Muscle of back (tissue), 11 donors: ENCODE measurements around the gene NSMF. TPM values are rescaled to one million over a fixed set of nuclear protein-coding genes. Genes with fewer than 3 reads are reported as not detected.

ENCODE experiments used
- DNase-seq, 3 donors: peaks; one replicate each; pipeline versions ENCODE4 v3.0.0 to v3.0.0-alpha.2; 2013
- polyA plus RNA-seq, 10 donors: library from polyadenylated mRNA; unstranded; fragments of 120-200 nt; gene quantifications; one replicate each; pipeline ENCODE4 v1.2.1, GENCODE V29; 2013; ENCODE audit not compliant: insufficient read length in 10 of 10

Gene NSMF
- polyA plus RNA-seq, 10 donors, result 17.1 to 30.9 (median 20.2) TPM

DNA sequence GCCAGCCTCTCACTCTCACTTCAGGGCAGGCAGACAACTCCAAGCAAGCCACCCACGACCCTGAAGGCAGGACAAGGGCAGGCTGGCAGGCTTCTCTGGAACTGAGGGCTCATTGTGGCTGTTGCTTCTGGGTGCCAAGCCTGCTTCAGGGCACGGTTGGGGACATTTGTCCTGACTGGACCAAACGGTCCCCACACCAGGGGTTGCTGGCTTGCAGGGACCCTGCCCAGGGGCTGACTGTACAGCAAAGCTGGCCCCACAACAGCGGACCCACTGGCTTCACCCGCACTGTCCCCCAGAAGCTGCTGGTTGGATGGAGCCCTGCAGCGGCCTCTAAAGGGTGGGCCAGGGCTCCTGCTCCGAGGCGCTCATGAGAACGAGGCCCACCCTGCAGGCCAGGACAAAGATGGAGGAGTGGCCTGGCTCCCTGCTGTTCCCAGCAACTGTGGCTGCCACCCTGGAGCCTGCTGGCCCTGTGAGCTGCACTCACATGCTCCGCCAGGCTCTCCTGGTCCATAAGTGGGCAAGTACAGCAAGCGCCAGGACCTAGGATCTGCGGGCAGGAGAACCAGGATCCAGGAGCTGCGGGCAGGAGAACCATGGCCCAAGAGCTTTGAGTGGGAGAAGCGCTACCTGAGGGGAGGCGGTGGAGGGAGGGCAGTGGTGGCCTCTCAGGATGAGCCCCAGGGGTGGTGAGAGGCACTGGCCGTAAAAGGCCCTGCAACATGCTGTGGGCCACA is 34.4 kb upstream of the NSMF start:
- DNase-seq, result no peak

GRCh38 chr9:137492464-137493363 is 33.6 kb upstream of the NSMF start:
- no peak for DNase-seq

DNA sequence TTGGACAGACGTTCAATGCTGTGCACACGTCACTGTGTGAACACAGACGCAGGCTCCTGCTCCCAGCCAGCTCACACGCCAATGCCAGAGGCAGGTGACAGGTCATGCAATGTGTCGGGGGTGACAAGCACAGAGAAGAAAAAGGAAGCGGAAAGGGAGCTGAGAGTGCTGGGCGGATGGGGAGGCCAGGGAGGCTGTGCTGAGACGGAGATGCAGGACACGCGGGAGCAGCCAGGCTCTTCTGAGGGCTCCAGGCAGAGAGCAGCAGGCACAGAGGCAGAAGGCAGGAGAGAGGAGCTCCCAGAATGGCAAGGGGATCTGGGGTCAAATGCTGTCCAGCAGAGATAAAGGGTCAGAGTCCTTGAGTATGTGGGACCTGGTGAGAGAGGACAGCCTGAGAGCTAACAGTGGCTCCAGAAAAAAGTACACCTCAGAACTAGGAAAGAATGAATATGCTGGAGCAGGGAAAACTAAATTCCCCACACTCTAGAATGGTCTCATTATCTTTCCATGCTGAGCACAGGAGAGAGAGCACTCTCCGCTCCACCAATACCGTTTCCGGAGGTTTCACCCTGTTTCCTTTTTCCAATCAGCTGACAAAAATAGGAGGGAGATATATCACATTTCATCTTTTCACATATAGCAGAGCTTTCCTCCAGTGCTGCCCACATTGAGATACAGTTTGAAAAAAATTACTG is 32.8 kb upstream of the NSMF start:
- no peak for DNase-seq

GRCh38 chr9:137490532-137491186 is 31.5 kb upstream of the NSMF start:
- DNase-seq, result no peak

- DNase-seq, result no peak
Measured at GRCh38 chr9:137488906-137489305, 29.8 kb upstream of the NSMF start.

DNA sequence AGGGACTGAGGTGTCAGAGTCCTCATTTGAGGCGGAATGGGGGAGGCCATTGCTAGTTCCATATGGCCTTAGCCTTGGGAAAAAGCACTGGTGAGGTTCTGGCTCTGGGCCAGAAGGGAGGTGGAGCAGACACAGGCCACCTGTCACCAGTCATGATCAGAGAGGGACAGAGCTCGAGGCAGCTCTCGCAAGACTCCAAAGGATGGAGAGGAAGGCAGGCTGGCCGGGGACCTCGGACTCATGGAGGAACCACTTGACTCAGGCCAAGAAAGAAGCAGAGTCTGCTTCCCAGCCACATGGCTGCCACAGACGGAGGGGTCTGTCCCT is 29.2 kb upstream of the NSMF start:
- DNase-seq, result no peak

DNA sequence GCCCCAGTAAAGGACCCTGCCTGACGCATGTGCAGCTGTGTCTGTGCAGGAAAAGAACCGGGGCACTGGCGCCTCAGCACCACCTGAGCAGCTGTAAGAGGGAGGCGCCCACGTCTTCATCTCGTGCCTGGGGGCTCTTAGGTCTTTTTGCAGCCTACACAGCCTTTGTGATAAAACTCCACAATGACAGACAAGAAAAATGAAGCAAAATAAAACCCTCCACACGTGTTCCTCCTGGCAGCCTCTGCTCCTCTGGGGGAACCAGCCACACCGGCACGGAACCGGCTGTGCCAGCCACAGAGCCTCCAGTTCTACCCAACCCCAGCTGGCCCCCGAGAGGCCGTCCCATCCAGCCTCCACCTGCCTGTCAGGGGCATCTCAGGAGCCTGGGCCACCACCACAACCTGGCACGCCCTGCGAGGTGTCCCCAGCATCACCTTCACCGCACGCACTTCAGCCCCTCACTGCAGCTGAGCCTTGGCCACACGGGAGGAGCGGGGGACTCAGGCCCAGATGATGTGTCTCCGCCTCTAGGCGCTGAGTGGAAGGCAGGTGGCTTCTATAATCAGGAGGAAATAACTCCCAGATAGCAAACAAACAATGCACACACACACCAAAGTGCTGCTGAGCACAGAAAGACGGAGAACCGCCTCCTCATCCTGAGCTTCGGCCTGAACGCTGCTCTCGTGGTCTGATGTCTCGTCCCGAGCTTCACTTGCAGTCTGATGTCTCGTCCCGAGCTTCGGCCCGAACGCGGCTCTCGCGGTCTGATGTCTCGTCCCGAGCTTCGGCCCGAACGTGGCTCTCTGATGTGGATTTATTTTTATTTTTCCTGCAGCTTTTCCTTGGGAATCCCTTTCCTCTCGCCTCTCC is 28.6 kb upstream of the NSMF start:
- DNase-seq, result no peak

DNA sequence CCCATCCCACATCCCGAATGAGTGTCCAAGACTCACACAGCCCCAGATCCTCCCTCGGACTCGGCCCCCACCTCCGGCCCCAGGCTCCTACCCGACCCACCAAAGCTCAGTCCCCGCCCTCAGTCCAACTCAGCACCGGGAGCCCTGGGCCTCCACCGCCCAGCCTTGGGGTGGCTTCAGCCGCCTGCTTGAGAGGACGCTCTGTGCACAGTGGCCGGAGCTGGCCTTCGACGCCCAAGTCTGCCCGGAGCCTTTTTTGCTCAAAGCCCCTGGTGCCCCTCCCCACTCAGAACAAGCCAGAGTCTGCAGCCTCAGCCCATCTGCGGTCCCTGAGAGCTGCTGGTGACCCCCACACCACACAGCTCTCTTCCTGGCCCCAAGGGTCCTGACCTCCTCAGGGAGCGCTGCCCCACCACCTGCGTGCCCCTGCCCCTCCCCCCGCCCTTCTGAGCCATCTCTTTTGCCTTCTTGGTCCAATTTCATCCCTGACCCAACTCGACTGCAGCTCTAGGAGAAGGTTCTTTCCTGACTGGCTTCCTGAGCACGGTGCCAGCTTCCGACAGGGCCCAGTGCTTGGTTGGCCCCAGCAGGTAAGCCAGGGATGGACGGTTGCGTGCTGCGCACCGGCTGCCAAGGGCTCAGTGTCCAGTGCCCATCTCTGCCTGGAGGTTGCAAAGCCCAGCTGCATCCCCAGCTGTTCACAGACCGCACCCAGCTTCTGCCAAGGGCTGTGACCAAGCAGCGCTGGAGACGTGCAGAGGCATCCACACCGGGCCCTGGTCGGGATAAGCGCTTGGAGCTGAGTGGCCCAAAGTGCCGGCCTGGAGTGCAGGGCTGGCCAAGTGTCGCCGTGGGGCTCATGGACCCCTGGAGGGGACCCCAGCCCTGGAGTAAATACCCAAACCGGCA is 27.7 kb upstream of the NSMF start:
- no peak for DNase-seq

DNA sequence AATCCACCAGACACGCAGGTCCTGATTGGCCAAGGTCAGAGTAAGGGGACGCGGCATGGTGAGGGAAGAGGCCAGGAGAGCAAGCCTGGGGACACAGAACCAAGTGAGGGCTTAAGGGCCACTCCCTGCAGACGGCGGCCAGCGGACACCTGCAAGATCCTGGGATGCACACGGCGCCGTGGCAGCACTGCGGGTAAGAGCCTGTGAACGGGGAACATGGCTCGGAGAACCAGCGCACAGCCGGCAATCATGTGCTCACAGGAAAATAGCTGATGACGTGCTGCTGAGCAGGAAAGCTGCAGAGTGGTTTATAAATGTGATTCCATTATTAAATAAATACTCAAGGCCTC is 27.0 kb upstream of the NSMF start:
- DNase-seq, result no peak

DNA sequence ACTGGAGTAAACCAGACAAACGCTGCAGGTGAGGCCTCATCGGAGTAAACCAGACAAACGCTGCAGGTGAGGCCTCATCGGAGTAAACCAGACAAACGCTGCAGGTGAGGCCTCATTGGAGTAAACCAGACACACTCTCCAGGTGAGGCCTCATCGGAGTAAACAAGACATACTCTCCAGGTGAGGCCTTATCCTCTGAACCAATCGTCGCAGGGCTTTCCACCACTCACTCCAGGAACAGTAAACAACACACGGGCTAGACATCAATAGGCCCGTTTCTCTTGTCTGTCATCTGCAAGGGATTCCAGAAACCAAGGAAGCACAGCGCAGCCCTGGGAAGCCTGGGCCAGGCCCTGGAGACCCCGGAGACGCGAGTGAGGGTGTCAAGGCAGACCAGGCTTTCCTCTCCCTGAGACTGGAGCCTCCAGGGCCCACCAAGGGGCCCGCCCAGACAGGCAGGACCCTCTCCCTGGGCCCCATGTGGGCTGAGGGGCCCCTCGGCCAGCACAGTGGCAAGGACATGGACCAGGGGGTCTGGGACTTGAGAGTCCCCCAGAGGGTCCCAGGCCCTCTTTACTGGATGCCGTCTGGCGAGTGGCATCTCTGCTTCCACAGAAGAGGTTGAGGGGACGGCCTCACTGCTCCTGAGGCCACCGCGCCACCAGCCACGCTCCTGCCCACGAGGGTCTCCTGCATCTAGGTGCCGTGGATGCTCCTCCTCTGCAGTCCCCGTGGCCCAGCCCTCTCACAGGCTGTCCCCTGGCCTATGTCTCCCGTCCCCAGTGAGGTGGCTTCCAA is 26.4 kb upstream of the NSMF start:
- DNase-seq, result no peak

DNA sequence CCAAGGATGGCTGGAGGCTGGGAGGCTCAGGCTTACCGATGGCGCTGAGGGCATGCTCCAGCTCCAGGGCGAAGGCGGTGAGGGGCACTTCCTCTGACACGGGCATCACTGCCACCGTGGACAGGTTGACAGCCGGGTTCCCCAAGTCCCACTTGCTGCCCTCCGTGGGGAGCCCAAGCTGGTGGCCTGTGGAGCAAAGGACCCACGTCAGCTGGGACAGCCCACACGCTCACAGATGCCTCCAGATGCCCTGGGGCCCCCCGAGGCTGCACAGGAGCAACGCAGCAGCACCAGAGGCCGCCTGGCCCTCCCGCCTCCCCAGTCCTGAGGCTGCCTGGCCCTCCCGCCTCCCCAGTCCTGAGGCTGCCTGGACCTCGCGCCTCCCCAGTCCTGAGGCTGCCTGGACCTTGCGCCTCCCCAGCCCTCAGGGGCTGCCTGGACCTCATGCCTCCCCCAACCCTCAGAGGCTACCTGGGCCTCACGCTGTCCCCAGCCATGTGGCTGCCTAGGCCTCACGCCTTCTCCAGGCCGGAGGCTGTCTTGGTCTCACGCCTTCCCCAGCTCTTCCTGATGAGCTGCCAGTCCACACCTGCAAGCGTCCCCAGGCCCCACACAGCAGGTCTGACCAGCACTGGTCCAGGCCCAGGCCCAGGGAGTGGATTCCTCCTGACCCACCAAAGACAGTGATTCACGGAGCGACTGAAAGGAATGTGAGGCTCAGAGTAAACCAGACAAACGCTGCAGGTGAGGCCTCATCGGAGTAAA is 25.6 kb upstream of the NSMF start:
- no peak for DNase-seq

DNA sequence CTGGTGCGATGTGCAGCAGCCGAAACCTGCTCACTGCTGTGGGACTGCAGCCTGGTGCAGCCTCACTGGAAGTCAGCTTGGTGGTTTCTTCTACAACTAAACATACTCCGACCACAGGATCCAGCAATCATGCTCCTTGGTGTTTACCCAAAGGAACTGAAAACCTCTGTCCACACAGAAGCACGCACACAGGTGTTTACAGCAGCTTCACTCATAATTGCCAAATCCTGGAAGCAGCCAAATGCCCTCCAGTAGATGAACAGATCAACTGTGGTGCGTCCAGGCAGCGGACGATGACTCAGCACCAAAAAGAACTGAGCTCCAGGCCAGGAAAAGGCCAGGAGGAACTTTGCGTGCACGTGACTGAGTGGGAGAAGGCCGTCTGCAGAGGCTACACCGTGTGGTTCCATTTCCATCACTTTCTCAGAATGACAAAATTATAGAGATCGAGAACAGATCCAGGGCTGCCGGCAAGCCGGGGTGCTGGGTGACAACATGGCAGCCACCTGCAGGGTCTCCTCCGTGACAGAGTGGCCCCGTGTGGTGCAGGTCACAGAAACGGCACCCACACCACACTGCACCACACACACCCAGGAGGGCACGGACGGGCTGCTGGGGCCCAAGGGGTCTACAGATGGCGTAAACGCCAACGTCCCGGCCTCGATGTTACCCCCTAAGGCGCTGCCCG is 23.1 kb upstream of the NSMF start:
- no peak for DNase-seq

GRCh38 chr9:137480686-137481683 is 21.9 kb upstream of the NSMF start:
- DNase-seq, result no peak

- DNase-seq, result no peak
Measured at GRCh38 chr9:137479892-137480685, 21.0 kb upstream of the NSMF start.
